ENCODE results near the gene UBE2H.
"Not testable (repeated sequence)": the region's sequence is repeated elsewhere in the genome, so short reads cannot be mapped to it uniquely, and the experiment has no call there.

Gene UBE2H

GRCh38 chr7:129866251-129866650 lies 86.5 kb downstream of the UBE2H start:
- DNase-seq = no peak

- no peak for DNase-seq
Observed at GRCh38 chr7:129865925-129866201, 86.9 kb downstream of the UBE2H start.

- no peak for DNase-seq
Observed at GRCh38 chr7:129865093-129865924, 87.5 kb downstream of the UBE2H start.

DNA sequence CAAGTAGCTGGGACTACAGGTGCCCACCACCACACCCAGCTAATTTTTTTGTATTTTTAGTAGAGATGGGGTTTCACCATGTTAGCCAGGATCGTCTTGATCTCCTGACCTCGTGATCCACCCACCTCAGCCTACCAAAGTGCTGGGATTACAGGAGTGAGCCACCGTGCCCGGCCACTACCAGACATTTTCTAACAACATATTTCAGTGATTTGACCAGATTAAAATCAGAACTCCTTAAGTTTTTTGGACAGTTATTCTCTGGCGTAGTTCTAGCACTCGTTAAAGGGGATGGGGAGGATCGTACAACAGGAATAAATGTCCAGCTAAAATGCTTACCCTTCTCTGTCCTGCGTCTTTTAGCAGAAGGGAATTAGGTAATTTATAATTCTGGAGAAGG lies 88.1 kb downstream of the UBE2H start:
- DNase-seq = not testable (repeated sequence)

DNA sequence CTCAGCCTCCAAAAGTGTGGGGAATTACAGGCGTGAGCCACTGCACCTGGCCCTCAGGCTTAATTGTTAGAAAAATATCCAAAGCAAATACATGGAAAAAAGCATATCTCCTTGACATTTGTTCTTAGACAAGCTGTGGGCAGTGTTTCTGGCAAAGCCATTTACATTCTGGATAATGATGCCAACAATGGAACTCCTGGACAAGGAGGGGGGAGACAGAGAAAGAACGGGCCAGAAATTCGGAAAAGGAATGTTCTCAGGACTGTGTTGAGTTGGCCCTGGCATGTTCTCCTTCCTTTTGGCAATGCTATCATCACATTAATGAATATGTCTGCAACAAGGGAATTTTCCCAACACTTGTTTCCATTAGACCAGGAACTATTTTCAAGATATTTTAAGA lies 88.7 kb downstream of the UBE2H start:
- no peak for DNase-seq

GRCh38 chr7:129862682-129863081 lies 90.1 kb downstream of the UBE2H start:
- no peak for DNase-seq

- not testable (repeated sequence) for DNase-seq
Observed at GRCh38 chr7:129860784-129861183, 92.0 kb downstream of the UBE2H start.

DNA sequence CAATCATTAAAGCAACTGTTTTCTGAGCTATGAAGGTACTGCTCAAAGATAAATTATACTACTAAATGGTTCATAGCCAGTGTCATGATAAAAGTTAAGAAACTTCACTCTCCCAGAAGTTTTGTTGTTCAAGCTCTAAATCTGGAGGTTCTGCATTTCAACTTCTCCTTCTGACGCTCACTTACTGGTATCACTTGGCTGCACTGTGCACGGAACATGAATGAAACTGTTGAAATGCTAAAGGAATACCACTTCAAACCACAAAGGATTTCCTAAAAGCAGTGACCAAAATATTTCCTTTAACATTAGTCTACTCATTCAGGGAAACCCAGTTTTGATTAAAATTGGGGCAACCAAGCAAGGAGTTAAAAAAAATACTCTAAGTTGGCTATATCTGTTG lies 93.6 kb downstream of the UBE2H start:
- DNase-seq = no peak

GRCh38 chr7:129858490-129858889 lies 94.3 kb downstream of the UBE2H start:
- DNase-seq = no peak

- no peak for DNase-seq
Observed at GRCh38 chr7:129857313-129857712, 95.4 kb downstream of the UBE2H start.

GRCh38 chr7:129855935-129856717 lies 96.6 kb downstream of the UBE2H start:
- DNase-seq = no peak

DNA sequence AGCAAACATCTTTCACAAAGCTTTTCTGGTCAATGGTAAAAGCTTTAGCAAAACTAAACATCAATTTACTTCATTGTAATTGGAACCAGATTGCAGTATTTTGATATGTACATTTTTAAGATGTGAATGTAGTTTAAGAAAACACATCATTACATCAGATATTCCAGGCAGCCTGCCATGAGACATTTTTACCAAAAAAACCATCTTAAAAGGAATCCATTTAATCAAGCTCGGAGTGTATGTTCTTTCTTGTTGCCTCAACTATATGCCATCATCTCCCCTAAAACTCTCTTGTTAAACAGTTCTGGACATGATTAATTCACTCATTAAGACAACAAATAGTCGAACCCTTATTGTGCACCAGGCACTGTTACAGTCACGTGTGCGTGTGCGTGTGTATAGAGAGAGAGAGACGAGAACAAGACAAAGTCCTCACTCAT lies 97.5 kb downstream of the UBE2H start:
- no peak for DNase-seq

GRCh38 chr7:129854401-129854800 lies 98.4 kb downstream of the UBE2H start:
- no peak for DNase-seq

- DNase-seq = no peak
Observed at GRCh38 chr7:129853661-129854268, 99.0 kb downstream of the UBE2H start.

GRCh38 chr7:129851809-129852208 lies 101.0 kb downstream of the UBE2H start:
- DNase-seq = no peak

DNA sequence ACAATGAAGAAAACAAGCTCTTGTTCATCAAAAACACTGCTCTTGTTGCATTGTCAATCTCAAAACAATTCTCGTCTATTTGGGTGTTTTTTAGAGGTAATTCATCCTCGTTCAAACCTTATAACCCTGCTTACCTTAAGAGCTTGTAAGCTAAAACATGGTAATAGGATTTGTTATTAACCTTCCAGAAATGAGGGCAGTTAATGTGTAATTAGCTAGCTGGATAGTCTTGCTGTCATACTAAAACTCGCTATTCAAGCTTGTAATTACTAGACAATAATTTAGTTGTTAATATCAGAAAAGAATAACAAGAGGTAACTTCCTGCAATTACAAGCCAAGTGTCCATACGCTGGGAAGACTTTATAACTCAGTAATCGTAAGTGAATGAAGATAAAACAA lies 101.6 kb downstream of the UBE2H start:
- DNase-seq = no peak

GRCh38 chr7:129848436-129848835 lies 104.3 kb downstream of the UBE2H start:
- no peak for DNase-seq

DNA sequence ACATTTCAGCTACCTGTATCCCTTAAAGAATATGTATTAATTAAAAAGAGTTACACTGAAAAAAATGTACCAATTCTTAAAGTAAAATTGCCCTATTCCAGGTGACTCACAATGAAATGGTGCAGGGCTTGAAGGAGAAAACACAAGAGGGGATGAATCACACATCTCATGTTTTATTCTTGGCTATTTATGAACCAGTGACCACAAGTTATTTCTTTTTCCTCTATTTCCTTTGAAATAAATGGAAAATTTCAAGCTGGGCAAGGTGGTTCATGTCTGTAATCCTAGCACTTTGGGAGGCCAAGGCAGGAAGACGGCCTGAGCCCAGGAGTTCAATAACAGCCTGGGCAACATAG lies 106.8 kb downstream of the UBE2H start:
- DNase-seq = no peak

GRCh38 chr7:129845178-129845971 lies 107.4 kb downstream of the UBE2H start:
- no peak for DNase-seq

DNA sequence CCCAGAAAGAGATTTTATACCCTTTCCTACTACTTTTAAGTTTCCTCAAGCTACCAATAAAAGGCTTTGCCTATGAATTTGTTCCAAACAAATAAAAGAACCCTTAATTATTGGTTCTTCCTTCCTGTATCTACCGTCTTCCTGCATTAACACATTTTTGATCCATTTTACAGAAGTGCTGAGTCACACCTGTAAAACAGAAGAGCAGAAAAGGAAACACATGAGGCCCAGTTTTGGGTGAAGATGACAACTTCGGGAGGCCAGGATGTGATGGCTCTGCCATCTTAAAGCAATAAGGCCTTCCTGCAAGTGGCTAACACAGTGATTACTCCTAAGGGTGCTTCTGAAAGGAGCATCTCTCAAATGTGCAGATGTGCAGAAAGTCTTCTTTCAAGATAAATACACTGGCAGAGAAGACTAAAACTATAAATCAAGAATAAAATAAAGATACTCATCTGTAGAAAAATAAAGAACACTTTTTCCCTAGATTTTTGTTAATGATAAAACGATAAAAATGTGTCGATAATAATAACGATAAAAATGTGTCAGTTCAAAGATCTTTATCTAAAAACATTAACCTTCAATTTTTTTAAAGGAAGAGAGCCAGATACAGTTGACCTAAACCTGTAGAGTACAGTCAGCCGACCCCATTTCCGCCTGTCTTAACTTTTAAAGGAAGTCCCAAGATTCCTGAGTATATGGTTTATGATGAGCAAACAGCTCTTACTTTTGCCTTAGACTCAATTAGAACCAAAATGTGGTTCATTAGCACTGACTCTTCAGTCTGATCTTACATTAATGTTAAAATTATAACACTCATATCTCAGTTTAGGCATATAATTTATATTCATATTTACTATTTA lies 108.6 kb downstream of the UBE2H start:
- DNase-seq = no peak

DNA sequence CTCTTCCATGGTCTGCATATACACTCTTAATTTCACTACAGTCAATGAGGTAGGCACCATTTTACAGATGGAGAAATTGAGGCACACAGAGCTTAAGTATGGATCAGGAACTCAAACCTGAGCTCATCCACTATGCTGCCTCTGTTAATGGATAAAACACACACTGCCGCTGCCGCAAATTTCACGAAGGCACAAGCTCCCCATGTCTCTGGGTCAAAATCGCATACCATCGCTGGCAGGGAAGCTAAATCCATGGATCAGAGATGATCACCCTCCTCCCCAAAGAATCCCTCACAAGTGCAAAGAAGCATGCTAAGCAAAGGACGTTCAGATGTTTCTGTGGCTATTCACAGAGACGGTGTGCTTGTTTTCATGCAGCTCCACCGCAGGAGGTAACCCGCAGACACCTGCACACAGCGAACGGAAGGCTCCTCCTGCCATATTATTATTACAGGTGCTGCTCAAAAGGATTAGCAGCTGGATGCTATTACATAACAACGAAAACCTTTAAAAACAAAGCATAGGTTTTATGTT lies 109.3 kb downstream of the UBE2H start:
- DNase-seq = no peak

DNA sequence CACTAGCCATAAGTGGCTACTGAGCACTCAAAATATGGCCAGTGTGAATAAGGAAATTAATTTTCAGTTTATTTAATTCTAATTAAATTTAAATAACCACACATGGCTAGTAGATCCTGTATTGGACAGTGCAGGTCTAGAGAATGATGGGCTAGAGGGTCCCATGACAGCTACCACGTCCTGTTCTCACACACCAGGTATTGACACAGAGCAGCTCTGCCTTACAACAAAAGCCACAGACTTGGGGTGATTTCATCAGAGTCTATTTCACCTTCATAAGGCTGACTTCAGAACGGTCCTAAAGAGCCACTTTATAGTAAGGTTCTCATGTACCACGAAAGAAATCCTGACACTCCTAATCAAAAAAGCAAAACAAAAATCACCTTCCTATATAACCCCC lies 111.3 kb downstream of the UBE2H start:
- no peak for DNase-seq

Data from NCI-H524 treated with DMSO at 0.1 percent for 48 hours (cell line).